GM12872 (cell line): ENCODE measurements around the gene ACP4.

Experiments
- TF ChIP-seq, protein P1 (sequence below): IDR thresholded peaks from 3 replicates; pipeline ENCODE4 v1.5.1; 2011; ENCODE audit warnings: low read depth, mild to moderate bottlenecking, low read length, moderate library complexity; ENCODE audit not compliant: insufficient read depth

The ACP4 gene

DNA sequence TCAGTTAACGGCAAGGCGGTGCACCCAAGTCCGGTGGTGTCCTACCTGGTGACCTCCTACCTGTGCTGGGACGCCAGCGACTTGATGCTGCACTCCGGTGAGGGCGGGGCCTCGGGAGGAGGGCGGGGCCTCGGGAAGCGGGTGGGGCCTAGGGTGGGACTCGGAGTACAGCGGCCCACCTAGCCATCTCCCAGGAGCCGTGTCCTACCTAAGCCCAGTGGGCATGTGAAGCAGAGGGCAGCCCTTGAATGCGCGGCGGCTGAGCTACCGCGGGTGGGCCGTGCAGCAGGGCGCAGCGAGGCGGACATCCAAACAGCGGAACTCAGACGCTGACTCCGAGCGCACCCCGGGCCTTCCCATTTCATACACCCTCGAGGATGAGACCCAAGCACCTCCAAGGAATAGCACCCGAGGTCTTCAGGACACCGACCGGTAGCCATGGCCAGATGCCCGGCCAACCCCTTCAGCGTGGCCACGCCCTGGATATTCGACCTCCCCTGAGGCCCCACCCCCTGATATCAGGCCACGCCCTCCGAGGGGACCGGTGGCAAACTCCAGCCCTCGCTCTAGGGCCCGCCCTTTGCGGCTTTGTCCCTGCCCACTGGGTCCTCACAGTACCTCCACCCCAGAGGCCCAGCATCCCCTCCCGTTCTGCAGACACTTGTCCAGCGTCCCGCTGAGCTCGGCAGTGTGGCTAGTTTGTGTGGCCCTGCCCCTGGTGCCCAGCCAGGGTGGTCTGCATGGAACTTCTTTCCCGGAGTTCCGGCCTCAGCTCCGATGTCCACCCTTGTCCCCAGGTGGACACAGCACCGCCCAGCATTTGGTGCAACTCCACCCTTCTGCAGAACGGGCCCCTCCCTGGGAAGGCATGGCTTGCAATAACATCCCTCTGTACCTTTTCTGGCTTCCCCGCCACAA lies 28.0 kb downstream of the ACP4 start:
- TF ChIP-seq, protein P1, sequence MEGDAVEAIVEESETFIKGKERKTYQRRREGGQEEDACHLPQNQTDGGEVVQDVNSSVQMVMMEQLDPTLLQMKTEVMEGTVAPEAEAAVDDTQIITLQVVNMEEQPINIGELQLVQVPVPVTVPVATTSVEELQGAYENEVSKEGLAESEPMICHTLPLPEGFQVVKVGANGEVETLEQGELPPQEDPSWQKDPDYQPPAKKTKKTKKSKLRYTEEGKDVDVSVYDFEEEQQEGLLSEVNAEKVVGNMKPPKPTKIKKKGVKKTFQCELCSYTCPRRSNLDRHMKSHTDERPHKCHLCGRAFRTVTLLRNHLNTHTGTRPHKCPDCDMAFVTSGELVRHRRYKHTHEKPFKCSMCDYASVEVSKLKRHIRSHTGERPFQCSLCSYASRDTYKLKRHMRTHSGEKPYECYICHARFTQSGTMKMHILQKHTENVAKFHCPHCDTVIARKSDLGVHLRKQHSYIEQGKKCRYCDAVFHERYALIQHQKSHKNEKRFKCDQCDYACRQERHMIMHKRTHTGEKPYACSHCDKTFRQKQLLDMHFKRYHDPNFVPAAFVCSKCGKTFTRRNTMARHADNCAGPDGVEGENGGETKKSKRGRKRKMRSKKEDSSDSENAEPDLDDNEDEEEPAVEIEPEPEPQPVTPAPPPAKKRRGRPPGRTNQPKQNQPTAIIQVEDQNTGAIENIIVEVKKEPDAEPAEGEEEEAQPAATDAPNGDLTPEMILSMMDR = no peak

DNA sequence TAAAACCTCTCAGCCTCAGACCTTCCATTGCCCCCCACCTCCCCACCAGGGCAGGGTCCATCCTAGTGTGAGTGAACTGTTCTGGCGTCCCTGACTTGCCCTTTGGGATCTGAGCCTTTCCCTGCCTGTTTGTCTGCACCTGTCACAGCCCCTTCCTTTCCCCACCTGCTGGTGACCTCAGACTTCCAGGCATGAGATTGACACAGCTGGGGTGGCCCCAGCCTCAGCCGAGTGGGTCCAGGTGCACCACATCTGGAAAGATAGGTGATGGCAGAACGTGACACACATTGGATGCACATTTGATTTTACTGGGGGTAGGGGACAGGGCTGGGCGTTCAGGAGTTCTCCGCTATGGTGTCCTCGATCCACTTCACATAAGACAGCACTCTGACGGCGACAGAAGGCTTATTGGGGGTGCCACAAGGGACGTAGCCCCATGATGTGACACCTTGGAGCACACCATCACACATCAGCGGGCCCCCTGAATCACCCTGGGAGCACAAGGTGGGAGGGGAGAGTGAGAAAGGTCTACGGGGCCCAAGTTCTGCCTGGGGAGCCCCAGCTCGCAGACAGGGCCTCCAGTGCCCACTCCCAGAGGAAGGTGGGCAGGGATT lies 28.8 kb downstream of the ACP4 start:
- TF ChIP-seq, protein P1 = no peak

DNA sequence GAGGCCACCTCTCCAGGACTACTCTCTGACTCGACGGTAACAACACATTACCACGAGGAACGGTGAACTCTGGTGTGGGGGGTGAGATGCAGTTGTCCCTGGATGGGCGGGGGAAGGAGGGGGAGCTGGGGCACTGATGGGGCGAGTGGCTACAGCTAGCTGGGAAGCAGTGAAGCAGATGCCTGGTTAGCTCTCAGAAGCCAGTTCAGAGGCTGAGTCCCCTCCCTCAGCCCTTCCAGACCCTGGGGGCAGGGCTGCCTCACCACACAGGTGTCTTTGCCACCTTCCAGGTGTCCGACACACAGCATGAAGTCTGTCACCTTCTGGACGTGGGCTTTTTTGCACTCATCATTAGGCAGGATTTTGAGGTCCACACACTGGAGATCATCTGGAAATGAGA lies 29.4 kb downstream of the ACP4 start:
- TF ChIP-seq, protein P1 = no peak

DNA sequence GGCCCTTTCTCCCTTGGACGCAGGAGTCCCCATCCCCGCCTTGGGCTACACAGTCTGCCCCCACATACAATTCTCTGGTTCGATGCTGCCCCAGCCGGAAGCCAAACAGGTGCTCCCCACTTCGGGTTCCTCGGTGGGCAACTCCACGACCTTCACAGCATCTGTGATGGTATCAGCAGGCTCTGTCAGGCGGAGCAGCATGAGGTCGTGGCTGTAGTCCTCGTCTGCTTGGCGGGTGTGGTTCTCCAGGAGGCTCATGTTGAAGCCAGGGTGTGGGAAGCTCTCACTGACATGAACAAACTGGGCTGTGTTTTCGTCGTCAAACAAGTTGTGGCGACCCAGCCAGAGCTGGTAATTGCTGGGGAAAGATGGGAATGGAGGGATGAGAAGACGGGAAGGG lies 29.9 kb downstream of the ACP4 start:
- TF ChIP-seq, protein P1 = no peak

DNA sequence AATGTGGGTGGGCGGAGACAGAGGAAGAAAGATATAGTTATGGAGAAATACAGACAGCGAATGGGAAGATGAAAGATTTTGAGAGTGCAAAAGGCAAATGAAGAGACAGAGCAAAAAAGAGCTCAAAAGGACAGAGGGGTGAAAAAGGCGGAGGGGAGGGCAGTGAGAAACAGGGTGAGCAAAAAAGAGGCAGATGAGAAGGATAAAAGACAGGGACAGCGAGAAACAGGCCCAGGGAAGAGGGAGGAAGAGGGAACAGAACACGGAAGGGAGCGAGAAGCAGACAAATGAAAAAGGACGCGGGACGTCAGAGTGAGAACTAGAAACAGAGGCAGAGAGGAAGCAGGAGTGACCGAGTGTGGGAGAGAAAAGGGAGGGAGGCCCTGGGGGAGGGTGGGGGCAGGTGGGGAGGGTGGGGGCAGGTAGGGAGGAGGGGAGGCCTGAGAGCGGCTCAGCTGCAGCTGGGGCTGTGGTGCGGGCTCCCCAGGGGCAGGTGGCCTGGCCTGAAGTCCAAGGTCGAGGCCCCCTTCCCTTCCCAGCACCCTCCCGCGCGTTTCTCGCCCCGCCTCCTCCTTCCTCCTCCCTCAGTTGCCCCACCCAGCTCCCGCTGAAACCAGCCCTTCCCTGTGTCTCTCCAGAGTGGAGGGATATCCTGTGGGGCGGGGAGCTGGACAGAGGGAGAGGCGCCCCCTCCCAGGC lies 30.5 kb downstream of the ACP4 start:
- TF ChIP-seq, protein P1 = no peak

DNA sequence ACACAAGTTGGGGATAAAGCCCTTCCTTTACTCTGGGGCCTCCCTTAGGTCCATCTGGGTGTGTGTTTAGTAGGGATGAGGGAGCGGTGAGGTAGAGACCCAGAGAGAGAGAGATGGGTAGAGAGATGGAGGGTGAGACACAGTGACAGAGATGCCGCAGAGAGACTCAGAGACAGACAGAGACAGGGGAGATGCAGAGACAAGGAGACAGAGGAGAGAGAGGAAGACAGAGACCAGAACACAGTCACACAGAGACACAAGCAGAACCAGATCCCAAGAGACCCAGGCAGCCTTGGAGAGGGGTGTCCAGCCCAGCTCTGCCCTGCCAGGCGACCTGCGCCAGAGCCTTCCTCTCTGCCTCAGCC lies 31.0 kb downstream of the ACP4 start:
- TF ChIP-seq, protein P1 = no peak

DNA sequence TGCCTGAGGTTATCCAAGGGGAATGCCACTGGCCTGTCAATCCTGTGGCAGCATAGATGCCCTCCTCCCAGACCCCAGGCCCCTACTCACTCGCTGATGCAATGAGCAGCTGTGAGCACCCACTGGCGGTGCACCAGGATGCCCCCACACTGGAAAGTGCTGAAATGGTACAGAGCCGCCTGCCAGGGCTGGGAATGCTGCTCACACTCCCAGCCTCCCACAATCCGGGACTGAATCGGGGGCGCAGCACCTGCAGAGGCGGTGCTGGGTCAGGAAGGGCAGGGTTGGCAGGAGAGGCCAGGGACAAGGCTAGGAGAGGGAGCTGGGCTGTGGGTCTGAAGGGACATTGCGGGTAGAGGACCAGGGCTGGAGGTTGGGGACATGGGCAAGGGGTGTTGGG lies 31.4 kb downstream of the ACP4 start:
- TF ChIP-seq, protein P1 = no peak
